GM15510 (cell line): ENCODE data around the gene KLK7.

ENCODE experiments used
- POLR2A ChIP-seq: IDR thresholded peaks from 3 replicates; pipeline ENCODE4 v1.6.1; 2011; ENCODE audit warnings: borderline replicate concordance; ENCODE audit not compliant: insufficient read length; ENCODE audit errors: extremely low read depth

The KLK7 gene

DNA sequence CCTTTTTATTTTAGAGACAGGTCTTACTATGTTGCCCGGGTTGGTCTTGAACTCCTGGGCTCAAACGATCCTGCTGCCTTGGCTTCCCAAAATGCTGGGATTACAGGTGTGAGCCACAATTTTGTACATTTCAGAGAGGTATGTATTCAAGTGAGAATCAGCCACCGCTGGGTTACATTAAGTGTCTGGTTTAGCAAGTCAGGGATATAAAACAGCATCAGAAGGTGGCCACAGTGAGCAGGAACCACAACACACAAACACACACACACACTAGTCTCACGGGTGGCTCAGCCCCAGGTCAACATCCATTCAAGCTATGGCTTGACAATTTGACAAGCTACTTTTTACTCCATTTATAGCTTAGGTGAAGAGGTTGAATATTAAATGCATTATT is 51.0 kb downstream of the KLK7 start:
- no peak for TF ChIP-seq POLR2A

DNA sequence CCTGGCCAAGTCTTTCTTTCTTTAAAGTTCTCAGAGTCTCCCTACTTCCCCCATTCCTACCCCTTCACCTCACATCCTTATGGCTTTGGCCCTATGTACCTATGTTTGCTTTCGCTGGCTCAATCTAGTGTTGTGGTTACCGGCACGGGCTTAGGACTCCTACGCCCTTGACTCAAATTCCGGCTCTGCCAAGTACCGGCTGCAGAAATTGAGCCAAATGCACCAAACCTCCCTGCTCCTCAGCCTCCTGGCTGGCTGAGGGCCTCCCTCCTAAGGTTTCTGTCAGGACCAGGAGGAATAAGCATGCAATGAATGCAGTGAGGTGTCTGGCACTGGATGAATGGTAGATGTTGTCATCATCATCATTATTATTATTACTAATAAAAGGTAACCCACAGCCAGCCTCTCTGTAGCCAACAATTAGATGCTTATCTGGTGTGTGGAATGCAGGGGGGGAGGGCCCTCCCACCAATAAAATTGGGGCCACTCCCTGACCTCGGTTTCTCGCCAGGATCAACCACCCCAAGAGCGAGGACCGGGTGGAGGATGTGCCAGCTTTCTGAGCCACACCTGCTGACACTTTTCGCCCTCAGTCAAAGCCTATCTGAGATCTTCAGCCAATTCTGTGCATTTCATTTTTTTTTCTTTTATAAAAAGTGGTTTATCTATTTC is 51.6 kb downstream of the KLK7 start:
- TF ChIP-seq POLR2A, result no peak

DNA sequence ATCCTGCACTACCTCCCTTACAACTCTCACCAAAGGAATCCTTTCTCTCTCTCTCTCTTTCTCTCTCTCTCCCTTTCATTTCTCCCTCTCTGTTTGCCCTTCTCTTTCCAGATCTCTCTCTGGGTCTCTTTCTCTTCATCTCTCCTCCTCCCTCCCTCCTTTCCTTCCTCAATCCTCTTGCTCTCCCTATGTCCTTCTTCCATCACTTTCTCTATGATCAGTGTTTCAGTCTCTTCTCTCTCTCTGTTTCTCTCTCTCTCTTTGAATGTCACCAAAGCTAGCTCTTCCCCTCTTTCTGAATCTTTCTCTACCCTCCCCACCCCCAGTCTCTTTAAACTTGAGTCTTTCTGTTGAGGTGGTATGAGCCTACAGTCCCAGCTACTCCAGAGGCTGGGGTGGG is 52.7 kb downstream of the KLK7 start:
- TF ChIP-seq POLR2A, result no peak

DNA sequence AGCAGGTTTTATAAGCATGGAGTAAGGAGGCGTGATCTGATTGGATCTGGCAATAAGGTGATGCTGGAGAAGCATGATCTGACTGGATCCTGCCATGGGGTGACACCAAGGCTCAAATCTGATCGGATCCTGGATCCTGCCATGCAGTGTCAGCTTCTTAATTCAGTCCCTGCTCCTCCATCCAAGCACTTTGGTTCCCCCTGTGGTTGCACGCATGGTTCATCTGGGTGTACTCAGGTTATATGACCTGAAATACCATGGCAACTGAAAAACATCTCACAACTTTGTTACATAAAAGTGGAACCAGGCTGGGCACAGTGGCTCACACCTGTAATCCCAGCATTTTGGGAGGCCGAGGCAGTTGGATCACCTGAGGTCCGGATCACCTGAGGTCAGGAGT is 54.9 kb downstream of the KLK7 start:
- TF ChIP-seq POLR2A, result no peak
